Cardiac septum (tissue), 1 donor: Measurements from ENCODE around the gene GPC6. TPM values are rescaled to one million over a fixed set of nuclear protein-coding genes. Genes with fewer than 3 reads are reported as not detected.

Source experiments
- DNase-seq: peaks from one replicate; pipeline ENCODE4 v3.0.0-alpha.2; 2020; ENCODE audit warnings: low spot score
- intact Hi-C: fragments of 100-400 bp; cut with DNase I; formaldehyde crosslinking; loops from one replicate; pipeline ENCODE4 v1.14.0; 2022
- total RNA-seq: library from RNA; stranded (reverse); fragmentation: NEBNext Ultra II Directional; extraction: Animal tissue kit (Norgen Biotek cat#: 25700); gene quantifications from one replicate; pipeline ENCODE4 v1.2.1, GENCODE V29; 2021
- donor health status: DM: no; HTN: no; CAD: no.

Gene GPC6
- total RNA-seq, 1 donor from 2014 or later = 1.4 TPM

- no peak for DNase-seq
- intact Hi-C loops = no loop called here
These were observed 397.7 kb downstream of the GPC6 start for GRCh38 chr13:93624311-93624777.

GRCh38 chr13:93625536-93625935 is 398.9 kb downstream of the GPC6 start:
- intact Hi-C loops = no loop called here
- DNase-seq = no peak

GRCh38 chr13:93628136-93628797 is 401.7 kb downstream of the GPC6 start:
- intact Hi-C loops = no loop called here
- no peak for DNase-seq

GRCh38 chr13:93635616-93636032 is 409.0 kb downstream of the GPC6 start:
- intact Hi-C loops = no loop called here

GRCh38 chr13:93637852-93638251 is 411.2 kb downstream of the GPC6 start:
- DNase-seq = no peak
- intact Hi-C loops = no loop called here

More at GRCh38 chr13:93635616-93636032, 409.0 kb downstream of the GPC6 start:
- no peak for DNase-seq

GRCh38 chr13:93640452-93640851 is 413.8 kb downstream of the GPC6 start:
- DNase-seq = no peak
- intact Hi-C loops = no loop called here

- no peak for DNase-seq
- intact Hi-C loops = no loop called here
These were observed 419.6 kb downstream of the GPC6 start for GRCh38 chr13:93646245-93646644.

- intact Hi-C loops = no loop called here
- DNase-seq = no peak
These were observed 422.9 kb downstream of the GPC6 start for GRCh38 chr13:93649496-93649895.

- DNase-seq = no peak
- intact Hi-C loops = no loop called here
These were observed 427.2 kb downstream of the GPC6 start for GRCh38 chr13:93653776-93654175.

- intact Hi-C loops = no loop called here
- DNase-seq = no peak
These were observed 428.5 kb downstream of the GPC6 start for GRCh38 chr13:93655154-93655553.

GRCh38 chr13:93660391-93661063 is 433.9 kb downstream of the GPC6 start:
- intact Hi-C loops = no loop called here

GRCh38 chr13:93670866-93671265 is 444.3 kb downstream of the GPC6 start:
- DNase-seq = no peak
- intact Hi-C loops = no loop called here

More at GRCh38 chr13:93660391-93661063, 433.9 kb downstream of the GPC6 start:
- no peak for DNase-seq

- DNase-seq = no peak
- intact Hi-C loops = no loop called here
These were observed 446.4 kb downstream of the GPC6 start for GRCh38 chr13:93672996-93673395.

GRCh38 chr13:93673885-93674284 is 447.3 kb downstream of the GPC6 start:
- intact Hi-C loops = no loop called here
- DNase-seq = no peak

GRCh38 chr13:93674337-93674755 is 447.7 kb downstream of the GPC6 start:
- intact Hi-C loops = no loop called here
- DNase-seq = no peak

- no peak for DNase-seq
- intact Hi-C loops = no loop called here
These were observed 453.7 kb downstream of the GPC6 start for GRCh38 chr13:93680329-93680728.

GRCh38 chr13:93685900-93686299 is 459.3 kb downstream of the GPC6 start:
- no peak for DNase-seq
- intact Hi-C loops = no loop called here

- DNase-seq = no peak
- intact Hi-C loops = no loop called here
These were observed 459.8 kb downstream of the GPC6 start for GRCh38 chr13:93686399-93686798.

GRCh38 chr13:93687261-93687660 is 460.7 kb downstream of the GPC6 start:
- intact Hi-C loops = no loop called here
- no peak for DNase-seq

GRCh38 chr13:93689333-93689732 is 462.7 kb downstream of the GPC6 start:
- no peak for DNase-seq
- intact Hi-C loops = no loop called here

GRCh38 chr13:93690139-93690538 is 463.5 kb downstream of the GPC6 start:
- DNase-seq = no peak
- intact Hi-C loops = no loop called here
